A549 (cell line): ENCODE data around the gene TMEM38B. TPM values are rescaled to one million over a fixed set of nuclear protein-coding genes. Genes with fewer than 3 reads are reported as not detected.

Experiments used
- ATAC-seq, 2 experiments: fragments of 200-7000 bp in 1 of 2; fragments of >200 bp in 1 of 2; cut with Nextera tagmentation in 1 of 2; cut with Tn5 transposase in 1 of 2; 3 replicates each; pipeline versions ENCODE4 v1.8.0 to v1.9.1; 2018 to 2020; ENCODE audit warnings: mild to moderate bottlenecking in 1 of 2, moderate library complexity in 1 of 2
- CTCF ChIA-PET: fragments of 300-600 bp; sonication (Branson Sonifier 250); formaldehyde crosslinking; extraction: SDS; loops from one replicate; lab custom pipeline; 2021; ENCODE audit warnings: antibody characterized with exemption, inconsistent platforms; lab: Yijun Ruan, JAX
- POLR2A ChIA-PET: fragments of 350-600 bp; formaldehyde crosslinking; extraction: SDS; loops from one replicate; lab custom pipeline; 2021; ENCODE audit warnings: antibody characterized with exemption, inconsistent platforms; lab: Yijun Ruan, JAX
- DNase-seq, 2 experiments: peaks; one replicate each; pipeline versions ENCODE4 v3.0.0 to v3.0.0-alpha.2; 2011 to 2016; ENCODE audit warnings: low read depth in 1 of 2, low spot score in 1 of 2
- FAIRE-seq: peaks from 2 replicates; lab custom pipeline; 2011; peaks lifted over from hg19 to GRCh38; lab: Jason Lieb, UNC
- H3K27ac ChIP-seq, 2 experiments: fragments of >200 bp; sonication (Bioruptor Twin); formaldehyde crosslinking; 3 replicates each; pipeline ENCODE4 v1.5.1; 2016 to 2017
- H3K4me1 ChIP-seq: fragments of >200 bp; sonication (Bioruptor Twin); formaldehyde crosslinking; 3 replicates; pipeline ENCODE4 v1.6.1; 2016
- H3K4me2 ChIP-seq: fragments of >200 bp; sonication (Bioruptor Twin); formaldehyde crosslinking; 3 replicates; pipeline ENCODE4 v1.6.1; 2016
- H3K4me3 ChIP-seq: fragments of >200 bp; sonication (Bioruptor Twin); formaldehyde crosslinking; 3 replicates; pipeline ENCODE4 v1.5.1; 2016
- H3K9me3 ChIP-seq: fragments of >200 bp; sonication (Bioruptor Twin); formaldehyde crosslinking; 3 replicates; pipeline ENCODE4 v1.6.1; 2016
- CEBPB ChIP-seq, 2 experiments: fragments of >200 bp in 1 of 2; sonication (Bioruptor Twin) in 1 of 2; formaldehyde crosslinking in 1 of 2; IDR thresholded peaks; 2 replicates each; pipeline ENCODE4 v1.6.1; 2012 to 2016
- EHF ChIP-seq: fragments of 250-450 bp; sonication (Bioruptor Pico); IDR thresholded peaks from 2 replicates; pipeline ENCODE4 v1.5.0; 2020; ENCODE audit warnings: mild to moderate bottlenecking
- GATA3 ChIP-seq: IDR thresholded peaks from 2 replicates; pipeline ENCODE4 v1.6.1; 2012; ENCODE audit warnings: borderline replicate concordance
- HDAC2 ChIP-seq: fragments of 200-600 bp; sonication (generic); IDR thresholded peaks from 2 replicates; pipeline ENCODE4 v1.6.1; 2016
- MYC ChIP-seq: IDR thresholded peaks from 2 replicates; pipeline ENCODE4 v1.6.1; 2012; ENCODE audit warnings: mild to moderate bottlenecking, inconsistent platforms, low read length, improper control_type of control experiment, borderline replicate concordance
- NFE2L2 ChIP-seq: fragments of 150-350 bp; conservative IDR thresholded peaks from 2 replicates; pipeline ENCODE4 v1.6.1; 2014; ENCODE audit warnings: low read length
- POLR2AphosphoS2 ChIP-seq: conservative IDR thresholded peaks from 2 replicates; pipeline ENCODE4 v1.6.1; 2012; ENCODE audit warnings: low read length, improper control_type of control experiment, inconsistent platforms
- RAD21 ChIP-seq, 2 experiments: fragments of >200 bp in 1 of 2; sonication (Bioruptor Twin) in 1 of 2; formaldehyde crosslinking in 1 of 2; IDR thresholded peaks in 1 of 2; conservative IDR thresholded peaks in 1 of 2; 2 replicates in 1 of 2; 3 replicates in 1 of 2; pipeline ENCODE4 v1.6.1; 2012 to 2018; ENCODE audit warnings: inconsistent platforms in 1 of 2
- RARB ChIP-seq: fragments of 250-450 bp; sonication (Bioruptor Pico); IDR thresholded peaks from 2 replicates; pipeline ENCODE4 v1.8.0; 2021; ENCODE audit warnings: mild to moderate bottlenecking, moderate library complexity
- RCOR1 ChIP-seq: fragments of 150-350 bp; IDR thresholded peaks from 2 replicates; pipeline ENCODE4 v1.6.1; 2014; ENCODE audit warnings: antibody characterized with exemption, low read length, low read depth
- REST ChIP-seq: fragments of 200-600 bp; sonication (generic); IDR thresholded peaks from 2 replicates; pipeline ENCODE4 v1.6.1; 2016; ENCODE audit warnings: antibody characterized with exemption, mild to moderate bottlenecking, moderate library complexity
- RFX5 ChIP-seq: fragments of 450-650 bp; IDR thresholded peaks from 2 replicates; pipeline ENCODE4 v1.7.1; 2014; ENCODE audit warnings: antibody characterized with exemption, mild to moderate bottlenecking, moderate library complexity
- SMC3 ChIP-seq: fragments of >200 bp; sonication (Bioruptor Twin); formaldehyde crosslinking; IDR thresholded peaks from 3 replicates; pipeline ENCODE4 v1.6.1; 2018; ENCODE audit warnings: inconsistent platforms
- SREBF2 ChIP-seq: fragments of 450-650 bp; IDR thresholded peaks from 2 replicates; pipeline ENCODE4 v1.6.1; 2014; ENCODE audit warnings: mild to moderate bottlenecking, moderate library complexity
- TP53 ChIP-seq: fragments of 250-450 bp; sonication (Bioruptor Pico); IDR thresholded peaks from 2 replicates; pipeline ENCODE4 v1.5.0; 2021; ENCODE audit warnings: mild to moderate bottlenecking, moderate library complexity
- ZFP36 ChIP-seq: fragments of 450-650 bp; IDR thresholded peaks from 2 replicates; pipeline ENCODE4 v1.6.1; 2014; ENCODE audit warnings: borderline replicate concordance; ENCODE audit not compliant: partially characterized antibody
- WGBS: methylation state at CpG from one replicate; pipeline ENCODE4 v1.1.6; 2017; ENCODE audit errors: missing lambda C conversion rate; 5-methylcytosine and 5-hydroxymethylcytosine counted together
- polyA plus RNA-seq, 4 experiments: library from polyadenylated mRNA; depleted of rRNA in 3 of 4; stranded (reverse); fragments of >200 nt; fragmentation: RNase III in 1 of 4; extraction: RNeasy Plus Mini Kit Qiagen cat#74134 plus additional on column Dnase treatment in 1 of 4; gene quantifications; 2 replicates in 3 of 4; 3 replicates in 1 of 4; pipeline ENCODE4 v1.2.3, GENCODE V29; 2011 to 2017
- TF ChIP-seq, protein P1 (sequence below): fragments of >200 bp; sonication (Bioruptor Twin); formaldehyde crosslinking; IDR thresholded peaks from 3 replicates; pipeline ENCODE4 v1.6.1; 2016
- TF ChIP-seq, protein P2 (sequence below): fragments of 250-450 bp; sonication (Bioruptor Pico); IDR thresholded peaks from 2 replicates; pipeline ENCODE4 v1.5.0; 2020; ENCODE audit warnings: low read depth, mild to moderate bottlenecking, moderate library complexity
- TF ChIP-seq, protein P3 (sequence below): IDR thresholded peaks from 2 replicates; pipeline ENCODE4 v1.6.1; 2012; ENCODE audit warnings: low read depth, borderline replicate concordance
- TF ChIP-seq, protein P4 (sequence below): fragments of >200 bp; sonication (Bioruptor Twin); formaldehyde crosslinking; IDR thresholded peaks from 3 replicates; pipeline ENCODE4 v1.5.1; 2016
- TF ChIP-seq, protein P5 (sequence below): IDR thresholded peaks from 2 replicates; pipeline ENCODE4 v1.6.1; 2012
- TF ChIP-seq, protein P6 (sequence below): IDR thresholded peaks from 2 replicates; pipeline ENCODE4 v1.6.1; 2012

The TMEM38B gene
- polyA plus RNA-seq, 2 of the 4 experiments (the other 2 are of a cell fraction), result 14.7 to 23.3 TPM

GRCh38 chr9:105651806-105652205, 42.5 kb upstream of the TMEM38B start:
- H3K9me3 ChIP-seq, result no peaks in the 10 kb centered on the region
- no peak overlapping the region for H3K4me2 ChIP-seq
- FAIRE-seq (no peak), ATAC-seq (no peak), DNase-seq (no peak)
- H3K27ac ChIP-seq, result no peak overlapping the region
- H3K4me3 ChIP-seq, result no peak overlapping the region
- 0 out of 3 replicates have a peak, but pooled peaks cover 3% of the 10 kb centered on the region for H3K4me1 ChIP-seq
- CTCF ChIA-PET, result interaction anchor here (0.9 kb wide), 1 partner anchor 18 kb away, joined by 3 read pairs; no protein-coding TSS in a partner anchor
- TF ChIP-seq POLR2AphosphoS2 (no peak), EHF (CRISPR knock-in tag) (no peak), RARB (CRISPR knock-in tag) (no peak), RCOR1 (no peak), RAD21 (conservative IDR thresholded peaks at IDR 0.05 in 1 of 2, IDR thresholded peaks at IDR 0.05 in 1 of 2) (no peak), SREBF2 (no peak), TP53 (no peak), REST (no peak), HDAC2 (no peak), GATA3 (no peak), RFX5 (no peak), ZFP36 (no peak), CEBPB (IDR thresholded peaks at IDR 0.05) (no peak)
- TF ChIP-seq, protein P1, sequence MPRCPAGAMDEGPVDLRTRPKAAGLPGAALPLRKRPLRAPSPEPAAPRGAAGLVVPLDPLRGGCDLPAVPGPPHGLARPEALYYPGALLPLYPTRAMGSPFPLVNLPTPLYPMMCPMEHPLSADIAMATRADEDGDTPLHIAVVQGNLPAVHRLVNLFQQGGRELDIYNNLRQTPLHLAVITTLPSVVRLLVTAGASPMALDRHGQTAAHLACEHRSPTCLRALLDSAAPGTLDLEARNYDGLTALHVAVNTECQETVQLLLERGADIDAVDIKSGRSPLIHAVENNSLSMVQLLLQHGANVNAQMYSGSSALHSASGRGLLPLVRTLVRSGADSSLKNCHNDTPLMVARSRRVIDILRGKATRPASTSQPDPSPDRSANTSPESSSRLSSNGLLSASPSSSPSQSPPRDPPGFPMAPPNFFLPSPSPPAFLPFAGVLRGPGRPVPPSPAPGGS, result no peak
- TF ChIP-seq, protein P2, sequence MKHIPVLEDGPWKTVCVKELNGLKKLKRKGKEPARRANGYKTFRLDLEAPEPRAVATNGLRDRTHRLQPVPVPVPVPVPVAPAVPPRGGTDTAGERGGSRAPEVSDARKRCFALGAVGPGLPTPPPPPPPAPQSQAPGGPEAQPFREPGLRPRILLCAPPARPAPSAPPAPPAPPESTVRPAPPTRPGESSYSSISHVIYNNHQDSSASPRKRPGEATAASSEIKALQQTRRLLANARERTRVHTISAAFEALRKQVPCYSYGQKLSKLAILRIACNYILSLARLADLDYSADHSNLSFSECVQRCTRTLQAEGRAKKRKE, result no peak
- WGBS, result 33% methylated on average over 4 of the region's 4 CpGs
- POLR2A ChIA-PET, result no interaction called here

- ChIA-PET CTCF (interaction anchor here (0.5 to 1.8 kb wide), 15 partner anchors 9 to 241 kb away, joined by 3 to 11 read pairs (median 3); no protein-coding TSS in a partner anchor), POLR2A (no interaction called here)
- 0 out of 3 replicates have a peak, but pooled peaks cover 3% of the 10 kb centered on the region for H3K4me1 ChIP-seq
- H3K4me3 ChIP-seq, result peak overlapping the region; percentile 55
- H3K27ac ChIP-seq, result peak overlapping the region; percentile 56 to 88; a peak in 5 of 6 replicates
- ATAC-seq (peak; percentile 81 to 94), FAIRE-seq (no peak), DNase-seq (peak; percentile 16 to 49)
- 29% methylated on average over 34 of the region's 75 CpGs for WGBS
- no peaks in the 10 kb centered on the region for H3K9me3 ChIP-seq
- TF ChIP-seq, protein P3, sequence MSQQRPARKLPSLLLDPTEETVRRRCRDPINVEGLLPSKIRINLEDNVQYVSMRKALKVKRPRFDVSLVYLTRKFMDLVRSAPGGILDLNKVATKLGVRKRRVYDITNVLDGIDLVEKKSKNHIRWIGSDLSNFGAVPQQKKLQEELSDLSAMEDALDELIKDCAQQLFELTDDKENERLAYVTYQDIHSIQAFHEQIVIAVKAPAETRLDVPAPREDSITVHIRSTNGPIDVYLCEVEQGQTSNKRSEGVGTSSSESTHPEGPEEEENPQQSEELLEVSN, result peak; percentile 93
- TF ChIP-seq, protein P4, sequence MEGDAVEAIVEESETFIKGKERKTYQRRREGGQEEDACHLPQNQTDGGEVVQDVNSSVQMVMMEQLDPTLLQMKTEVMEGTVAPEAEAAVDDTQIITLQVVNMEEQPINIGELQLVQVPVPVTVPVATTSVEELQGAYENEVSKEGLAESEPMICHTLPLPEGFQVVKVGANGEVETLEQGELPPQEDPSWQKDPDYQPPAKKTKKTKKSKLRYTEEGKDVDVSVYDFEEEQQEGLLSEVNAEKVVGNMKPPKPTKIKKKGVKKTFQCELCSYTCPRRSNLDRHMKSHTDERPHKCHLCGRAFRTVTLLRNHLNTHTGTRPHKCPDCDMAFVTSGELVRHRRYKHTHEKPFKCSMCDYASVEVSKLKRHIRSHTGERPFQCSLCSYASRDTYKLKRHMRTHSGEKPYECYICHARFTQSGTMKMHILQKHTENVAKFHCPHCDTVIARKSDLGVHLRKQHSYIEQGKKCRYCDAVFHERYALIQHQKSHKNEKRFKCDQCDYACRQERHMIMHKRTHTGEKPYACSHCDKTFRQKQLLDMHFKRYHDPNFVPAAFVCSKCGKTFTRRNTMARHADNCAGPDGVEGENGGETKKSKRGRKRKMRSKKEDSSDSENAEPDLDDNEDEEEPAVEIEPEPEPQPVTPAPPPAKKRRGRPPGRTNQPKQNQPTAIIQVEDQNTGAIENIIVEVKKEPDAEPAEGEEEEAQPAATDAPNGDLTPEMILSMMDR, result peak; percentile 44
- TF ChIP-seq, protein P5, sequence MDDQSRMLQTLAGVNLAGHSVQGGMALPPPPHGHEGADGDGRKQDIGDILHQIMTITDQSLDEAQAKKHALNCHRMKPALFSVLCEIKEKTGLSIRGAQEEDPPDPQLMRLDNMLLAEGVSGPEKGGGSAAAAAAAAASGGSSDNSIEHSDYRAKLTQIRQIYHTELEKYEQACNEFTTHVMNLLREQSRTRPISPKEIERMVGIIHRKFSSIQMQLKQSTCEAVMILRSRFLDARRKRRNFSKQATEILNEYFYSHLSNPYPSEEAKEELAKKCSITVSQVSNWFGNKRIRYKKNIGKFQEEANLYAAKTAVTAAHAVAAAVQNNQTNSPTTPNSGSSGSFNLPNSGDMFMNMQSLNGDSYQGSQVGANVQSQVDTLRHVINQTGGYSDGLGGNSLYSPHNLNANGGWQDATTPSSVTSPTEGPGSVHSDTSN, result no peak
- TF ChIP-seq RAD21 (conservative IDR thresholded peaks at IDR 0.05 in 1 of 2, IDR thresholded peaks at IDR 0.05 in 1 of 2), result peak; percentile 23 to 48; a peak in 4 of 5 replicates
- TF ChIP-seq, protein P6, sequence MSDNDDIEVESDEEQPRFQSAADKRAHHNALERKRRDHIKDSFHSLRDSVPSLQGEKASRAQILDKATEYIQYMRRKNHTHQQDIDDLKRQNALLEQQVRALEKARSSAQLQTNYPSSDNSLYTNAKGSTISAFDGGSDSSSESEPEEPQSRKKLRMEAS, result peak; percentile 90
- no peak for TF ChIP-seq NFE2L2
- peak; percentile 56 for TF ChIP-seq SMC3
- no peak for TF ChIP-seq MYC
- H3K4me2 ChIP-seq, result peak overlapping the region; percentile 97
These were observed 38.0 kb upstream of the TMEM38B start for GRCh38 chr9:105656131-105656921.
